Fibroblast of upper back skin (primary cell): ENCODE measurements around the gene SLC12A4.
"Not testable (repeated sequence)": the region's sequence is repeated elsewhere in the genome, so short reads cannot be mapped to it uniquely, and the experiment has no call there.

Experiments used
- DNase-seq: peaks from one replicate; pipeline ENCODE4 v3.0.0-alpha.2; 2013

Gene SLC12A4

GRCh38 chr16:67968400-67969253 lies at the start of gene SLC12A4:
TSS of gene SLC12A4 (minus strand) at chr16:67968637. CDS start at chr16:67968553, 84 bp downstream.
- peak; percentile 85 for DNase-seq

- DNase-seq, result no peak
Observed at GRCh38 chr16:68015681-68016080, 47.2 kb upstream of the SLC12A4 start, which contains the start of gene DPEP2NB. TSS of gene DPEP2NB (minus strand) at chr16:68015911. CDS start at chr16:68015770, 141 bp downstream.

GRCh38 chr16:68013440-68013839 lies 45.0 kb upstream of the SLC12A4 start:
- DNase-seq, result no peak

- not testable (repeated sequence) for DNase-seq
Observed at GRCh38 chr16:68009872-68010271, 41.4 kb upstream of the SLC12A4 start.

- DNase-seq, result no peak
Observed at GRCh38 chr16:68009157-68009735, 40.8 kb upstream of the SLC12A4 start.

GRCh38 chr16:68005786-68006286 lies 37.4 kb upstream of the SLC12A4 start:
- no peak for DNase-seq

- no peak for DNase-seq
Observed at GRCh38 chr16:68005211-68005610, 36.8 kb upstream of the SLC12A4 start.

- DNase-seq, result peak; percentile 47
Observed at GRCh38 chr16:68003031-68003430, 34.6 kb upstream of the SLC12A4 start.

GRCh38 chr16:68000450-68000849 lies 32.0 kb upstream of the SLC12A4 start:
- no peak for DNase-seq

GRCh38 chr16:67999985-68000384 lies 31.5 kb upstream of the SLC12A4 start:
- DNase-seq, result no peak

- DNase-seq, result not testable (repeated sequence)
Observed at GRCh38 chr16:67998779-67999688, 30.6 kb upstream of the SLC12A4 start, which contains the start of gene DPEP2. TSS of gene DPEP2 (minus strand) at chr16:67999484. CDS start at chr16:67993212, 6,272 bp downstream.

- DNase-seq, result not testable (repeated sequence)
Observed at GRCh38 chr16:67998231-67998778, 29.9 kb upstream of the SLC12A4 start.

- DNase-seq, result no peak
Observed at GRCh38 chr16:67996666-67997065, 28.2 kb upstream of the SLC12A4 start.

GRCh38 chr16:67995423-67995822 lies 27.0 kb upstream of the SLC12A4 start:
- no peak for DNase-seq

GRCh38 chr16:67994040-67994408 lies 25.6 kb upstream of the SLC12A4 start:
- not testable (repeated sequence) for DNase-seq

GRCh38 chr16:67993207-67994039 lies 25.0 kb upstream of the SLC12A4 start:
- peak; percentile 73 for DNase-seq

- DNase-seq, result no peak
Observed at GRCh38 chr16:67992661-67993206, 24.3 kb upstream of the SLC12A4 start.

- DNase-seq, result no peak
Observed at GRCh38 chr16:67990018-67990386, 21.6 kb upstream of the SLC12A4 start.

- no peak for DNase-seq
Observed at GRCh38 chr16:67989322-67990017, 21.0 kb upstream of the SLC12A4 start.

GRCh38 chr16:67988675-67989074 lies 20.2 kb upstream of the SLC12A4 start:
- DNase-seq, result no peak
